ENCODE data around the gene WDR53. TPM values are rescaled to one million over a fixed set of nuclear protein-coding genes. Genes with fewer than 3 reads are reported as not detected.

The WDR53 gene
- polyA plus RNA-seq, 1 donor from 2014 or later, result 4.3 TPM

GRCh38 chr3:196611761-196612483 lies 43.6 kb upstream of the WDR53 start:
- no peaks in the 10 kb centered on the region for H3K36me3 ChIP-seq (ENCODE audit: insufficient read depth, low read length)
- H3K27me3 ChIP-seq (ENCODE audit: insufficient read depth, low read depth, low read length), result no peaks in the 10 kb centered on the region
- H3K9me2 ChIP-seq (ENCODE audit: insufficient read depth, low read length), result no peaks in the 10 kb centered on the region
- H3F3A ChIP-seq (ENCODE audit: insufficient read depth, low read length, poor library complexity, severe bottlenecking), result no peaks in the 10 kb centered on the region
- no peaks in the 10 kb centered on the region for H3K79me2 ChIP-seq (replicated peaks; ENCODE audit: insufficient read depth, low read length)
- no peak overlapping the region for H3K4me3 ChIP-seq (ENCODE audit: low read length)
- no peak overlapping the region for H2AFZ ChIP-seq (ENCODE audit: low read depth, low read length)
- H3K9ac ChIP-seq (ENCODE audit: low read length), result no peak overlapping the region
- TF ChIP-seq POLR2AphosphoS5 (IDR thresholded peaks at IDR 0.05) (no peak), CTCF (IDR thresholded peaks at IDR 0.05; ENCODE audit: poor library complexity, severe bottlenecking) (no peak), TAF1 (IDR thresholded peaks at IDR 0.05; ENCODE audit: low read depth) (no peak), SMC3 (conservative IDR thresholded peaks at IDR 0.05; ENCODE audit: poor library complexity) (no peak), EZH2 (IDR thresholded peaks at IDR 0.05; ENCODE audit: borderline replicate concordance, insufficient read depth, low read length, poor library complexity, severe bottlenecking) (no peak), RAD21 (conservative IDR thresholded peaks at IDR 0.05) (no peak), REST (IDR thresholded peaks at IDR 0.05; ENCODE audit: borderline replicate concordance) (no peak), EP300 (conservative IDR thresholded peaks at IDR 0.05; ENCODE audit: poor library complexity, severe bottlenecking) (no peak), MXI1 (conservative IDR thresholded peaks at IDR 0.05; ENCODE audit: poor library complexity, severe bottlenecking) (no peak)
- no peak overlapping the region for H3K4me2 ChIP-seq (ENCODE audit: low read length)
- H3K27ac ChIP-seq (ENCODE audit: low read length), result no peak overlapping the region
- H3K9me3 ChIP-seq (ENCODE audit: low read length), result no peaks in the 10 kb centered on the region
- no peaks in the 10 kb centered on the region for H4K20me1 ChIP-seq (ENCODE audit: insufficient read depth)

GRCh38 chr3:196609805-196610515 lies 41.6 kb upstream of the WDR53 start:
- H3K9ac ChIP-seq (ENCODE audit: low read length), result no peak overlapping the region
- TF ChIP-seq EP300 (conservative IDR thresholded peaks at IDR 0.05; ENCODE audit: poor library complexity, severe bottlenecking) (no peak), EZH2 (IDR thresholded peaks at IDR 0.05; ENCODE audit: borderline replicate concordance, insufficient read depth, low read length, poor library complexity, severe bottlenecking) (no peak), RAD21 (conservative IDR thresholded peaks at IDR 0.05) (no peak), SMC3 (conservative IDR thresholded peaks at IDR 0.05; ENCODE audit: poor library complexity) (no peak), TAF1 (IDR thresholded peaks at IDR 0.05; ENCODE audit: low read depth) (no peak), MXI1 (conservative IDR thresholded peaks at IDR 0.05; ENCODE audit: poor library complexity, severe bottlenecking) (no peak), REST (IDR thresholded peaks at IDR 0.05; ENCODE audit: borderline replicate concordance) (no peak), POLR2AphosphoS5 (IDR thresholded peaks at IDR 0.05) (no peak), CTCF (IDR thresholded peaks at IDR 0.05; ENCODE audit: poor library complexity, severe bottlenecking) (no peak)

More at GRCh38 chr3:196609805-196610515, 41.6 kb upstream of the WDR53 start:
- Histone ChIP-seq H3K79me2 (replicated peaks; ENCODE audit: insufficient read depth, low read length) (no peaks in the 10 kb centered on the region), H3K4me2 (ENCODE audit: low read length) (no peak overlapping the region), H3K27ac (ENCODE audit: low read length) (no peak overlapping the region), H2AFZ (ENCODE audit: low read depth, low read length) (no peak overlapping the region), H3K27me3 (ENCODE audit: insufficient read depth, low read depth, low read length) (no peaks in the 10 kb centered on the region), H3K36me3 (ENCODE audit: insufficient read depth, low read length) (no peaks in the 10 kb centered on the region), H3K9me3 (ENCODE audit: low read length) (no peaks in the 10 kb centered on the region), H3F3A (ENCODE audit: insufficient read depth, low read length, poor library complexity, severe bottlenecking) (no peaks in the 10 kb centered on the region), H3K9me2 (ENCODE audit: insufficient read depth, low read length) (no peaks in the 10 kb centered on the region), H4K20me1 (ENCODE audit: insufficient read depth) (no peaks in the 10 kb centered on the region), H3K4me3 (ENCODE audit: low read length) (no peak overlapping the region)
